NCI-H1105 (cell line): ENCODE measurements around the gene DHTKD1.

ENCODE experiments used
- DNase-seq: peaks from one replicate; lab custom pipeline; 2025; lab: John Stamatoyannopoulos, UW

The DHTKD1 gene

GRCh38 chr10:12068449-12069269 lies at the start of gene DHTKD1:
TSS of gene DHTKD1 (plus strand) at chr10:12068954. CDS start at chr10:12069034, 80 bp downstream.
- peak; percentile 92 for DNase-seq

GRCh38 chr10:12019283-12019971 lies 49.3 kb upstream of the DHTKD1 start:
- DNase-seq, result no peak

- no peak for DNase-seq
Measured at GRCh38 chr10:12020574-12020973, 48.2 kb upstream of the DHTKD1 start.

- no peak for DNase-seq
Measured at GRCh38 chr10:12022580-12023257, 46.0 kb upstream of the DHTKD1 start.

- no peak for DNase-seq
Measured at GRCh38 chr10:12025591-12025990, 43.2 kb upstream of the DHTKD1 start.

- DNase-seq, result no peak
Measured at GRCh38 chr10:12027539-12027938, 41.2 kb upstream of the DHTKD1 start.

- no peak for DNase-seq
Measured at GRCh38 chr10:12031404-12031803, 37.4 kb upstream of the DHTKD1 start.

GRCh38 chr10:12036073-12036655 lies 32.6 kb upstream of the DHTKD1 start:
- DNase-seq, result no peak

GRCh38 chr10:12041766-12042408 lies 26.9 kb upstream of the DHTKD1 start:
- DNase-seq, result no peak

- peak; percentile 6 for DNase-seq
Measured at GRCh38 chr10:12042409-12042796, 26.4 kb upstream of the DHTKD1 start.

GRCh38 chr10:12042797-12043651 lies 25.7 kb upstream of the DHTKD1 start, which contains the start of gene UPF2:
TSS of gene UPF2 (minus strand) at chr10:12042809. CDS start at chr10:12035423, 7,386 bp downstream.
- peak; percentile 95 for DNase-seq

GRCh38 chr10:12045596-12045995 lies 23.2 kb upstream of the DHTKD1 start:
- no peak for DNase-seq

GRCh38 chr10:12048547-12048946 lies 20.2 kb upstream of the DHTKD1 start:
- no peak for DNase-seq

GRCh38 chr10:12050528-12050927 lies 18.2 kb upstream of the DHTKD1 start:
- DNase-seq, result no peak

GRCh38 chr10:12051241-12051640 lies 17.5 kb upstream of the DHTKD1 start:
- DNase-seq, result no peak

GRCh38 chr10:12055732-12056131 lies 13.0 kb upstream of the DHTKD1 start:
- no peak for DNase-seq

- no peak for DNase-seq
Measured at GRCh38 chr10:12056748-12057147, 12.0 kb upstream of the DHTKD1 start.

- DNase-seq, result no peak
Measured at GRCh38 chr10:12061124-12061523, 7.6 kb upstream of the DHTKD1 start.

- no peak for DNase-seq
Measured at GRCh38 chr10:12062754-12063482, 5.8 kb upstream of the DHTKD1 start.

- DNase-seq, result no peak
Measured at GRCh38 chr10:12063483-12063818, 5.3 kb upstream of the DHTKD1 start.
